ENCODE data around the gene ADCY7.
"Not testable (repeated sequence)": the region's sequence is repeated elsewhere in the genome, so short reads cannot be mapped to it uniquely, and the experiment has no call there.

The ADCY7 gene

DNA sequence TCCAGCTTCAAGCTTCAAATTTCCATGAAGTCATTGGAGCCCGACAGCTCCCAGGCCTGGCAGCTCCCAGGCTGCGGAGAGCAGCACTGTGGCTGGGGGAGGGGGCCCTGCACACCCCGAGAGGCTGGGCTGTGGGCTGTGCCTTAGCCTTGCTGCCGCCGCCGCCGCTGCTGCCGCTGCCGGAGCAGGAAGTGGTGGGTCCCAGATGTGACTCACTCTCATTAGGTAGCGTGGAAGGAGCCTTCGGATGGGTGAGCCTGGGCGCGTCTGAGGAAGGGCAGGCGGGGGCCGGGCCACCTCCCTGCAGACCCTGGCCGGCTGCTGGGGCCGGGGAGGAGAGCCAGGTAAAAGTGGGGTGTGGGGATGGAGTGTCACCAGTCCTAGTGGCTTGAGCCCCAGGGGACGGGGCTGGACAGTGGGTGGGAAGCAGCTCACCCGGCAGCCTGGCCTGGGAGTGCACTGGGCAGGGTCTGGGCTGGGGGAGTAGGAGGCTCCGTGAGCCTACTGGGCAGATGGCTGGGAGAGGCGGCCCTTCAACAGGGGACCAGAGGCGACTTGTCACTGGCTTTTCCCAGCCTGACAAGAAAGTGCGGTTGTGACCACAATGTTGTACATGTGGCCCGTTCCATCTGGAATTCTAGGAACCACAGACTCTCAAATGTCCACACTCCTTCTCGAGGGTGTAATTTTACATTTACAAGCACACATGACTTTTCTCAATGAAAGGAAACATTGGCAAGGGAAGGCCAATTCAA is at the start of gene ADCY7:
TSS of gene ADCY7 (plus strand) at position 215 of the 755 bp plus-strand sequence. CDS start 21,629 bp downstream, outside the sequence.
- DNase-seq = peak; percentile 96

GRCh38 chr16:50219402-50219975 is 46.9 kb upstream of the ADCY7 start:
- DNase-seq = no peak

DNA sequence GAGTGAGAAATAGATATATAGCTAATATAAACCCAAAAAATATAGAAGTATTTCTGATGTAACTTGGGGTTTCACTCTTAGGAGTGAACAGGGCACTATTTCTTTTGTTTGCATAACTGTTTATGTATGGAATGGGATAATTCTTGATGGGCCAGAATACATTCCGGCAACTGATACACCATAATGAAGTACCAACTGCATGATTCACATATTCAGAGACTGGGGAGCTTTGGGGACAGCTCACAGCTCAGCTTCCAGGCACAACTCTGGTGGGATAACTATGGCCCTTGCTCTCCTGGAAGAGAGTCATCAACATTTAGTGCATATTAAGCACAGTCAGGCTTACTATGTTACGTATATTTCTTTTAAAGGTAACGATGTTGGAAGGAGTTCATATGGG is 42.1 kb upstream of the ADCY7 start:
- no peak for DNase-seq

DNA sequence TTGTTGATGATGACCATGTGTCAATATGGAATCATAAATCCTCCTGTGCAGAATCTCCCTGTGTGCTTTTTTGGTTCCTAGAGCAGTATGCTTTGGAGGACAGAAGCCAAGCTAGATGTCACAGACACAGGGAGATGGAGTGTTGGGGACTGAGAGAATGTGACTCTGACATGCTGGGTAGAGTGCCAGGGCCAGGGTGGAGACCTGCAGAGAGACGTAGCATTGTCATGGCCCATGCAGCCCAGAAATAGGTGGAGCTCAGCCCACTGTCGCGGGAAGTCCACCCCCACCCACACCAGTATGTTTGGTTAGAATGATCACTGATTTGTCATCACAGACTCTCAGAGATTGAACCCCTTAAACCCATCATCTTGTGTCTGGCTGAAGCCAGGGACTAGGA is 39.2 kb upstream of the ADCY7 start:
- DNase-seq = no peak

- no peak for DNase-seq
Observed at GRCh38 chr16:50227665-50228064, 38.7 kb upstream of the ADCY7 start.

DNA sequence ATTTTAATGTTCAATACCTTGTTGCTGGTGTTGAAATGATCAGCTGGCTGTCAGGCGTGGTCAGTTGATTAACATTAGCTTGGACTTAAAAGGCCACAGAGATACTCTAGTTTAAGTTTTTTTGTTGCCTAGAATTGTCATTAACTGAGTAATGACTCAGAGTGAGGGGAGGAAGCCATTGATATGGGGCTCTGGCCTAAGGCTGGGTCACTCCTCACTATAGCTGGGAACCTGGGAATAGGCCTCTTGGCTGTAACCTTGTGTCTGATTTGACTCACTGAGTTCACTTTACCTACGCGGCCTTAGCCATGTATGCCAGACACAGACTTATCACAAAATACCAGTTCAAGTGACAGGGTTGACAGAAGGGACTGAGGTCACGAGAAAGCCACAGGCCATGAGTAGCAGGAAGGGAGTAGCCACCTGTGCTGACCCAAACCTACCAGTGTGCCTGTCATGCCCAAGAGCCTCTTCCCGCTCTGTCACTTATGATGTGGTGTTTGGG is 37.9 kb upstream of the ADCY7 start:
- no peak for DNase-seq

DNA sequence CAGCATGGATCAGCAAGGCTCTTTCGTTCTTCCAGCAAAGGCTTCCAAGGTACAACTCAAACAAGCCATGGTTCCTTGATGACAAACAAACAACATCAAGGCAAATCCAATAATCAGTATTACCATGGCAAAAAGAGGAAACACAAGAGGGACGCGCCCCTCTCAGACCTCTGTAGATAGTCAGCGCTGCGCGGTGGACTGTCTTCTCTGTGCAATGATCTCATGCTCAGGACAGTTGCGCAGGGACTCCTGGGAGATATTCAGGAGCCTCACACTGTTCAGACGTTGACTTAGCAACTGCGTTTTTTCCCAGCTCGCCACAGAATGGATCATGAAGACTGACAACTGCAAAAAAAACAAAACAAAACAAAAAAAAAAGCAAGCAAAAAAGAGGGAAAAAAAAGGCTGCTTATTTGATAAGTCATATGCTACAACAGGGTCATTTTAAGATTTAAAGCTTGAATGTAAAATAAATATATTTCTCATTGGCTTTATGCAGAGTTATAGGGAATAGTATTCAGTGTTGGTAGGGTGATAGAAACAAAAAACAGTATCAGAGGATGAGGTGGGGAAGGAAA is 37.1 kb upstream of the ADCY7 start:
- no peak for DNase-seq

GRCh38 chr16:50234771-50235556 is 31.4 kb upstream of the ADCY7 start:
- DNase-seq = no peak

- DNase-seq = no peak
Observed at GRCh38 chr16:50235581-50235980, 30.8 kb upstream of the ADCY7 start.

DNA sequence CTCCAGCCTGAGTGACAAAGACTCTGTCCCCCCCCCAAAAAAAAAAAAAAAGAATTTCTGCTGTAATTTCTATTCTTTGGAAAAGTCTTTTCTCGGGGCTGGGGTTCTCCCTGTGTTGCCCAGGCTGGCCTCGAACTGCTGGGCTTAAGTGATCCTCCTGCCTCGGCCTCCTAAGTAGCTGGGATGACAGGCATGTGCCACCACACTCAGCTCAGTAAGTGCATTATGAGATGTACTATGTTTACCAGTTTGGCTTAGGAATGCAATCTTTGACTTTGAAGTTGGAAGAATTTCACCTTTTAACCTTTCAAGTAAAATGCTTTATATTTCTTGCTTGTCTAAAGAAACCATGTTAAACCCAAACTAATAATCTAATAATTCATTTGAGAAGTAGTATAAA is 28.0 kb upstream of the ADCY7 start:
- no peak for DNase-seq

- DNase-seq = no peak
Observed at GRCh38 chr16:50238868-50239301, 27.5 kb upstream of the ADCY7 start.

DNA sequence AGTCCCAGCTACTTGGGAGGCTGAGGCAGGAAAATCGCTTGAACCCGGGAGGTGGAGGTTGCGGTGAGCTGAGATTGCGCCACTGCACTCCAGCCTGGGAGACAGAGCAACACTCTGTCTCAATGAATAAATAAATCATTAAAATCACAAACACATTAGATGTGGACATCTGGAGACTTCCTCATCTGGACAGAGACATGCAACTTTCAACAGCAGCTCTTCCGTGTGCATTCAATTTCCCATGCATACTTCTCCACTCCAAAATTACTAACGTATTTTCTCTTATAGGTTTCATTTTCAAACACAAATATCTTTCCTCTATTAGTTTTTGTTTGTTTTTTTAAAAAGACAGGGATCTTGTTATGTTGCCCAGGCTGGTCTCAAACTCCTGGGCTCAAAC is 23.3 kb upstream of the ADCY7 start:
- DNase-seq = not testable (repeated sequence)

- no peak for DNase-seq
Observed at GRCh38 chr16:50244140-50244503, 22.2 kb upstream of the ADCY7 start.

DNA sequence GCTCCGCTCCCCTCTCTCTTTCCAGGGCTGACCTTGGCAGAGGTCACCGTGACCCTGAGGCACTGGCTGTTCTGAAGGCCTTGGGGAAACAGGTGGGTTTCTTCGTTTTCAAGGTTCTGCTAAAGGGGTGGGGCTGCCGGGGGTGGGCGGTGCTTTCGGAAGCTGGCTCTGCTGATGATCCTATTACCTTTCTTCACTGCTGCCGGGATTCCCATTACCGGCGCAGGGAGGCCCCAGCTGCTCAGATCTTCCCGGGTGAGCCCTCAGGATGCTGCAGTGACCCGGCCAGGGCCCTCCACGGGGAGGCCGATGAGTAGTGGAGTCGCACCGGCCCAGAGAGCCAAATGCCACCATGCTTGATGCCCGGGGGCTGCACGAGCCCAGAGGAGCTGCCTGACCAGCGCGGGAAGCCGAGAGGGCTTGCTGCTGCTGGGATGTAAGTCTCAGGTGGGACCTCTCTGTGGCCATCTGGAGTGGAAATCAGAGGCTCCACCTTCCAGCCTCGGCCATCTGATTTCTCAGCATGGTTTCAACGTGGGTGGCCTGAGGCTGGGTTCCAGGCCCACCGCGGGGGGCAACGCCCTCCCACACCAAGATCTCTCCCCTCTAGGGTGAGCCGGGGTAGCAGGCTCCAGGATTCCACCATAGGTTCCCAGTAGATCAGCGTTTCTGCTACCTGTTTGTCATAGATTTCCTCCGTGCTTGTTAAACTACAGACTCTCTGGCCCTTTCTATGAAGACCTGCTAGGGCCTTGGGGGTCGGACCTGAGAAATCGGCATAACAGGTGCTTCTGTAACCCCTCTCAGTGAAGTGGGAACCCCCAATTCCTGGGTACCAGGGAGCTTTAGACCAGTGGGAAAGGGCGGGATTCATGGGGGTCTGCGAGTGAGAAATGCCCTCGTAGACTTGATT is 21.6 kb upstream of the ADCY7 start:
- DNase-seq = no peak

GRCh38 chr16:50245417-50246298 is 20.7 kb upstream of the ADCY7 start:
- peak; percentile 84 for DNase-seq

DNA sequence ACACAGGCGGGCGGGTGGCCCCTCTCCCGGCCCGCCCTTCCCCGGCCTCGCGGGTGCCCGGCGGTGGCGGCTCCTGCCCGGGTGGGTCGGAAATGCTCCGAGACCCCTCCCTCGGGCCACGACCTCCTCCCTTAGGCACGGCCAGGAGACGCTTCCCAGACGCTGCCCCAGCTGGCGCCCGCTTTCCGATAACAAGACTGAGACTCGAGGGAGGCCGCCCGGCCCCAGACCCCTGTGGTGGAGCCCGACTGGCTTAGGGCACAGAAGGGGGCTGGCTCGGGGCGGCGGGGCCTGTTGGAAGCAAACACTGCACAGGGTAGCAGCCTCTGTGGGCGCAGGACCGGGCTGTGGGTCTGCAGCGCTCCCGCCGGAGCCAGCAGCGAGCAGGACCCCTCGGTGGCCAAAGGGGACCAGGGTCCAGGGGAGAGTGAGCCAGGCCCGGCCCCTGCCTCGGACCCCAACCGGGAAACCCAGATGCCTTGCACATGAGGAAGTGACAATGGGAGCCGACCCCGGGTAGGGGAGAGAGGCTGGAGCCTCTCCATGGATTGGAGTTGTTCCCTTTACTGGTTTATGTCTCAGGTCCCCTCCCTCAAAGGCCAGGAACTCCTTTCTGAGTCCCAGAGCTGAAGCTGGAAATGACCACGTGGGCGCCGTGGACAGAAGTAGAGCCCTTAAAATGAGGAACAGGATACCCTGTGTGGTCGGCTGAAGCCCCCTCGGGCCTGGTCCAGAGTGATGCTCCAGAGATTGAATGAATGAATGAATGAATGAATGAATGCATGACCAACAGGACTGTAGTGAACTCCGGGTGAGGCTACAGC is 19.8 kb upstream of the ADCY7 start:
- DNase-seq = no peak

- DNase-seq = no peak
Observed at GRCh38 chr16:50247123-50247905, 19.0 kb upstream of the ADCY7 start.

GRCh38 chr16:50247906-50248608 is 18.3 kb upstream of the ADCY7 start:
- no peak for DNase-seq

- DNase-seq = no peak
Observed at GRCh38 chr16:50248845-50249244, 17.5 kb upstream of the ADCY7 start.

All from activated CD4-positive, alpha-beta T cell treated with anti-CD3 and anti-CD28 coated beads, Interleukin-2, Interleukin-6, amounts not matched to agents 100 ng/mL and 50 ng/mL, durations not matched to agents 16 hours and 8 hours (primary cell).